Activated CD4-positive, CD25-positive, alpha-beta regulatory T cell treated with anti-CD3 and anti-CD28 coated beads, Interleukin-2, amount 50 U/mL, for 24 hours (primary cell): ENCODE data around the gene THSD7B.
"Not testable (repeated sequence)": the region's sequence is repeated elsewhere in the genome, so short reads cannot be mapped to it uniquely, and the experiment has no call there.

Source experiments
- ATAC-seq, 2 donors: fragments of 150-1000 bp; cut with Tn5 transposase; one replicate each; pipeline ENCODE4 v1.10.0; 2021; ENCODE audit warnings: mild to moderate bottlenecking in 1 of 2, moderate library complexity in 1 of 2

THSD7B gene

GRCh38 chr2:137048455-137048854, 283.1 kb downstream of the THSD7B start:
- no peak for ATAC-seq

GRCh38 chr2:137049518-137049917, 284.2 kb downstream of the THSD7B start:
- no peak for ATAC-seq

GRCh38 chr2:137050949-137051348, 285.6 kb downstream of the THSD7B start:
- no peak for ATAC-seq

GRCh38 chr2:137051778-137052398, 286.5 kb downstream of the THSD7B start:
- ATAC-seq = no peak

GRCh38 chr2:137056704-137057103, 291.4 kb downstream of the THSD7B start:
- ATAC-seq = no peak

GRCh38 chr2:137076111-137076765, 310.9 kb downstream of the THSD7B start:
- ATAC-seq = not testable (repeated sequence)

GRCh38 chr2:137091704-137092103, 326.4 kb downstream of the THSD7B start:
- ATAC-seq = no peak

GRCh38 chr2:137093116-137093515, 327.8 kb downstream of the THSD7B start:
- ATAC-seq = no peak

GRCh38 chr2:137096187-137096586, 330.8 kb downstream of the THSD7B start:
- ATAC-seq = no peak

- no peak for ATAC-seq
Observed at GRCh38 chr2:137096693-137097092, 331.3 kb downstream of the THSD7B start.

GRCh38 chr2:137101814-137102213, 336.5 kb downstream of the THSD7B start:
- not testable (repeated sequence) for ATAC-seq

- ATAC-seq = no peak
Observed at GRCh38 chr2:137107904-137108303, 342.6 kb downstream of the THSD7B start.

GRCh38 chr2:137111896-137112295, 346.6 kb downstream of the THSD7B start:
- ATAC-seq = no peak

- no peak for ATAC-seq
Observed at GRCh38 chr2:137115081-137115794, 349.9 kb downstream of the THSD7B start.

- no peak for ATAC-seq
Observed at GRCh38 chr2:137115795-137116089, 350.4 kb downstream of the THSD7B start.

- ATAC-seq = no peak
Observed at GRCh38 chr2:137117385-137117784, 352.0 kb downstream of the THSD7B start.

GRCh38 chr2:137118140-137118539, 352.8 kb downstream of the THSD7B start:
- ATAC-seq = no peak

GRCh38 chr2:137123226-137123625, 357.9 kb downstream of the THSD7B start:
- ATAC-seq = no peak

GRCh38 chr2:137133225-137133624, 367.9 kb downstream of the THSD7B start:
- ATAC-seq = no peak

GRCh38 chr2:137138263-137138662, 372.9 kb downstream of the THSD7B start:
- no peak for ATAC-seq

- ATAC-seq = no peak
Observed at GRCh38 chr2:137151731-137152130, 386.4 kb downstream of the THSD7B start.

GRCh38 chr2:137154946-137155345, 389.6 kb downstream of the THSD7B start:
- no peak for ATAC-seq

GRCh38 chr2:137155356-137156104, 390.2 kb downstream of the THSD7B start:
- no peak for ATAC-seq
